Stimulated activated CD8-positive, alpha-beta memory T cell treated with anti-CD3 and anti-CD28 coated beads, Interleukin-4, amount 100 ng/mL, for 1 hour (primary cell): Measurements from ENCODE around the gene LEPR.

Experiments
- DNase-seq, 2 donors: peaks; one replicate each; pipeline ENCODE4 v3.0.0-alpha.2; 2020; ENCODE audit warnings: low read depth in 2 of 2, low spot score in 1 of 2

Gene LEPR

DNA sequence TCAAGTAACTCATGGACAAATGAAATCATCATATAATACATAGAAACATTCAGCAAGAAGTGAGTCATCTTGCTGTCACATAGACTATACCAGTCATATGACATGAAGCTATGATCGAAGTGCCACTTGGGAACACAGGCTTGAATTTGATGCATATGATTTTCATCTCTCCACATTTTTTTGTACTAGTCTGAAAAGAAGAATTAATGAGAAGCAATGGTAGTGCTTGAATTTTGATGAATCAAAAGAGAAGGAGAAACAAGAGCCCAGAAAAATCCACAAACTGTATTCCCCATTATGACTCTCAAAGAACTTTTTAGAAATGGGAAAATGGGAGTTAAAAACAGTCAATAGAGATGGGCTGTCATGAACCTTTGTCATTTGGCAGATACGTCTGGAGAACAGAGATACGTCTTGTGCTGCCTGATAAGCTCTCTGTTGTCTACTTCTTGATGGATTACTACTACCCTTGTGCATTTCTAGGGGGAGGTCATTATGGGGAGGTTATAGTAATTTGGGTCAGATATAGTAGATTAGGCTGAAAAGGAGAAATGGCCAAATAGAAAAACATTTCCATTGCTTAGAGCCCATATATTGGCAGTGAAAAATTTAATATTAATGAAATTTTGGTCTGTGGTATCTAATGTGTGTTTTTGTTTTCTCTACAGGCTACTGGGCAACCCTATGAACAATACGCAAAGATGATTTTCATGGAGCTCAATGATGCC is 8.0 kb upstream of the LEPR start:
- no peak for DNase-seq

DNA sequence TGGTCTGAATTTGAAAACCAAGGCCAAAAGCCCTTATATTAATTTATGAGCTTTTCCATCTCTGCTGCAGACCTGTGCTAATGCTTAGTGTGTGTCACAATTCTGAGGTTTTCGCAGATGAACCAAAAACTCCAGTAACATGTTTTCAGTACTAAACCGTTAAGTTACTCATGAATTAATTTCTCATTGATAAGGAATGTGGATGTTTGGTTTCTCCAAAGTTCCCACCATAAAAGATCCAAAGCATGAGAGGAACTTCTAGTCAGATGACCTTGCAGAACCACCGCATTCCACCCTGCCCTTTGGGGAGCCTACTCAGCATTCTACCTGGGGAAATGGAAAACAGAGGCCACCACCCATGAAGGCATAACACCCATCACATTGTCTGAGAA is 7.5 kb upstream of the LEPR start:
- no peak for DNase-seq

DNA sequence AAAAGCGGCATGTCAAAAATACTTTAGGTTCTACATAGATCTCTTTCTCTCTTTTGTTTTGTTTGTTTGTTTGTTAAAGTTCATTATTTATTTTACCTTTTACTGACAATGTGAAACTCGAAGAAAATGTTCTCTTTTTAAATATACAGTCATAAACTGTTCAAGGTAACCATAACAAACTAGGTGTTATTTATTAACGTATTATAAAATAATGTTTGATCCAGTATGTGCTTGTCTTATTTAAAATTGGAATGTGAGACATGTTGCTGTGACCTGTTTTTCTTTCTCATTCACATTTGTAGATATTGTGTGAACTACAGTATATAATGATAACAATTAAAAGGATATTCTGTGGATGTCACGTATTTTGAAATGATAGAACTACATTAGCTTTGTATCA is 5.9 kb upstream of the LEPR start:
- DNase-seq: no peak

DNA sequence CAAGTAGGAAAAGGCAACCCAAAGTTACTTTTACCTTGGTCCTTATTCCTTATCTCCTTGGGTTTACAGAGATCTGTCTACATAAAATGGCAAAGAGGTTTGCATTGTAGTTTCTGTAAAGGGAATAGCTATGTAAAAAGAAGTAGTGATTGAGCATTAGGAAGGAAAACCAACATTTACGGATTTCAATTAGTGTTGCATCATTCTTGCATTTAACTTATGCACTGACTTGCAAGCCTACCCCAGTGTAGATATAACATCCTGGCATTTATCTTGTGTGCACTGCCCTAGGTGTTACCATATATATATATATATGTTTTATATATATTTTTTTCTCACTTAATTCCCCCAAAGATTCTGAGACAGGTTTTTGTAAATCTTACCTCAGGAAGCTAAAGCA is 3.7 kb upstream of the LEPR start:
- no peak for DNase-seq

DNA sequence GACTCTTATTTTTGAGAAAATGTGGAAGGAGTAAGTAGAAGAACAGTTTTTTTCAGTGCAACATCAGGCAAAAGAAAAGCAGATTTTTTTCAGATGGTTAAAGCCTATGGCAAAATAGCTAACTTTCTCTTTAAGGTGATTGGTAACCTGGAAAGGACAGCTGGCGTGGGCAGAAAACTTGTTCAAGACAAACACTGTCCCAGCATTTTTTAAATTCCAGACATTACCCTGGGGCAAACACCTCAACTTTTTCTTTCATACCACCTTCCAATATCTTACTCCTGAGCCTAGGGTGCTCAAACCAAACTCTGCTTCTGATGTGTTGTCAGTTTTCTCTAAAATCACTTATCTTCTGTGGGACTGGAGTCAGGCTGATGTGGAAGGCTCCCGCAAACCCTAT is 2.7 kb upstream of the LEPR start:
- DNase-seq: no peak

DNA sequence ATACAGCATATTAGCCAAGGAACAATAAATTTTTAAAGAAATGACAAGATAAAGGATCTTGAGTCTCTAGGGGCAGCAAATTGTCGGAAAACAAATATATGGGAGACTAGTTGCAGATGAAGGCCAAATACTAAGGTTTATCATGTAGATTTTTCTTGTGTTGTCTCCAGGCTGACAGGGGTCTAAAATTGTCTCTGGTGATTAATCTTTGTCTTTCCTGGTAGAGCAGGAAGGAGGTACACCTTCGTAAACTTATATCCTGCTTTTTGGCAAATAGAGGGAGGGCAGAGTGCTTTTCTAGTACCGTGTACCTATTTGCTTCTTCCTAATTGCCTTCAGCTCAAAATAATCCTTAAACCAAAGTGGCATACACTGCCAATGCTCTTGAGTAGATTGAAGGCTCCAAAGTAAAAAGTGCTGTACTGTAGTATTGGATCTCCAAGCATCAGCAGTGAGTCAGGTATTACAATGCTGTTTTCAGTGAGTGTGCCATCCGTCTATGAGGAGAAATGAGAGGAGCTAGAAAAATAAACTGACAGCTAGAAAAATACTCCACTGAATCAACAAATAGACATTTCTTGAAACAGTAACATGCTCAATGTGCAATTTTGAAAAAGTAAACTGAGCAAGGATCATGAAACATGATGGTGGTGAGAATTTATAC is 1.8 kb upstream of the LEPR start:
- DNase-seq: no peak

DNA sequence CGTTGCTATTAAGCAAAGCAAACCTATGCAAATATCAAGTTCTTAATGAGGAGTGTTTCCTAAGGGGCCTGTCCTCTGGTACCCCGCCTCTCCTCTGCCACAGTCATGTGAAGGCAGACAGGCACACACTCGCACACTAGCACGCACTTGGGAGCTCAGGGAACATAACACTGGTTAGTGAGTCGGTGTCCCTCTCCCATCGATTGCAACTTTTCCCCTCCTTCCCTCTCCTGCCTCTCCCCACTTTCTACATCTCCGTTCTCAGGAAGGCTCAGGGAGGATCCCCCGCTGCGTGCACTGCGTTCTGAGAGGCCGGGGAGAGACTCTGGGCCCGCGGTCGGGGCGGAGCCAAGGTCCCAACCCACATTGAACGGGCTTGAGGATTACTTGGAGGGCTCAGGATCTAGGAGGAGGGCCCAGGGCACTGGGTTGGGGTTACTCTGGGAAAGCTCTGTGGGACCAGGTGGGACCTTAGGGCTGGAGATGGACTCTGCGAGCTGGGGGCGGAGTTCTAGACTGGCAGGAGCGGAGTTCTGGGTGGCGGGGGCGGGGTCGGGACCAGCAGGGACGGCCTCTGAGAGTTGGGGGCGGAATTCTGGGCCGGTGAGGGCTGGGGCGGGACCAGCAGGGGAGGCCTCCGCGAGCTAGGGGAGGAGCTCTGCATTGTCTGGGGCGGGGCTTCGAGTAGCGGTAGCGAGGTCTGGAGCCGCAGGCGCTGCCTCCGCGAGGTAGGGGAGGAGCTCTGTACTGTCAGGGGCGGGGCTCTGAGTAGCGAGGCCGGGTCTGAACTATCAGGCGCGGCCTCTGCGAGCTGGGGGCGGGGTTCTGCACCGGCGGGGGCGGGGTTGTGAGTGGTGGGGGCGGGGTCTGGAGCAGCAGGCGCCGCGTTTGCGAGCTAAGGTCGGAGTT is 533 bp upstream of the LEPR start:
- DNase-seq: peak; percentile 89 to 96

DNA sequence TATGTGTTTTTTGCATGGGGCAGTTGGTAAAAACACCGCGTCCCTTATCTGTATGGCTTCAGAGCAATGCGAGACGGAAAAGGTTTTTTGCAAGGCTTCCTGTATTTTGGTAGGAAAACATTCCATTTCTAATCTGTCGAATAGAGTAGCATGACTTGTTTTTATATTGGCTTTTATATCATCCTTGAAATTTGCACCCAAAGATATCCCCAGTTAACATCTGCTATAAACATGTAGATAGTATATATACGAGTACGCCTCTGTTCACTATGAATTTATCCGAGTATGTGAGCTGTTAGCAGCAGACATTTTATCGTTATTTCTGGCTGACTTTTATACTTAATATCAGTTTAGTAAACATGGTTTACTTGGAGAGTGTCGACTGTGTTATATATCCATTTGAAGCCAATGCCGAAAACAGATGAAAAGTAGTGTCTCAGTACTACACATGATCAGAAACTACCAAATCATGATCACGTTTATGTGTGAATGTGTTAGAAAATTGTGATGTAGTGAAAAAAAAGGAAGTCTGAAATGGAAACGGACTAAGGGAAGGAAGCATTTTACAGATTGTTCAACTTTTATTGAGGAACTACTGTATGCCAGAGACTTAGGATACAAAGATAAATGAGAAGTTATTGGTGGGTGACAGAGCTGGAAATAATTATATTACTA is 1.0 kb downstream of the LEPR start:
- no peak for DNase-seq

DNA sequence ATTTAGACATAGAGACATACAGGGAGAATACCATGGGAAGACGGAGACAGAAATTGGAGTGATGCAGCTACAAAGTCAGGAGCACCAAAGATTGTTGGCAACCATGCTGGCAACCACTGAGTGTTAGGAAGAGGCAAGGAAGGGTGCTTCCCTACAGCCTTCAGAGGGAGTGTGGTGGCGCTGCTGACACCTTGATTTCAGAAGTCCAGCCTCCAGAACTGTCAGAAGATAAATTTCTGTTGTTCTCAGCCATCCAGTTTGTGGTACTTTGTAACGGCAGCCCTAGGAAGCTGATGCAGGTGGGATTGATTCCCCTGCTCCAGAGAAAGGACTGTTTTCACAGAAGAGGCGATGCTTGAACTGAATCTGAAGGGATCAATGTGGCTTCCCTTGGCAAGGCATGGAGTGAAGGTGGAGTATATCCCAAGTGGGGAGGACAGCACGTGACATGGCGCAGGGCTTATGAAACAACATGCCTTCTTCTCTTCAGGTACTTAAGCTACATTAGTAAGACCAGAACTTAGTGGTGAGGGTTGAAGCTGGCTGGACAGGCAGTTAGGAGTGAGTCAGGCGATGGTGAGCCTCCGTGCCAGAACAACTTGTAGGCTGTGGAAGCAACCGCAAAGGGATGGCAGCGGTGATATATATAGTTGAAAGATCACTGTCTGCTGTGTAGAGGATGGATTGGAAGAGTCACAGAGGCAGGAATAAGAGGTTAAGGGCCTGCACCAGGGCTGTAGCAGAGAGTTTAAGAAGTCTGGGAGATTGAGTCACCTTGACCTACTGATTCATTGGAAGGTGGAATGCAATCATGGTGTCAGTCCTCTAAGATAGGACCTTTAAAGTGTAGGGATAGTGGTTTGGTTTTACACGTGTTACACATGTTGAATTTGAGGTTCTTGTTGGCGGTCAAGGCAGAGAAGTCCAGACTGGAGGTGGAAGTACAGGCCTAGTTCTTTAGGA is 2.1 kb downstream of the LEPR start:
- DNase-seq: no peak

DNA sequence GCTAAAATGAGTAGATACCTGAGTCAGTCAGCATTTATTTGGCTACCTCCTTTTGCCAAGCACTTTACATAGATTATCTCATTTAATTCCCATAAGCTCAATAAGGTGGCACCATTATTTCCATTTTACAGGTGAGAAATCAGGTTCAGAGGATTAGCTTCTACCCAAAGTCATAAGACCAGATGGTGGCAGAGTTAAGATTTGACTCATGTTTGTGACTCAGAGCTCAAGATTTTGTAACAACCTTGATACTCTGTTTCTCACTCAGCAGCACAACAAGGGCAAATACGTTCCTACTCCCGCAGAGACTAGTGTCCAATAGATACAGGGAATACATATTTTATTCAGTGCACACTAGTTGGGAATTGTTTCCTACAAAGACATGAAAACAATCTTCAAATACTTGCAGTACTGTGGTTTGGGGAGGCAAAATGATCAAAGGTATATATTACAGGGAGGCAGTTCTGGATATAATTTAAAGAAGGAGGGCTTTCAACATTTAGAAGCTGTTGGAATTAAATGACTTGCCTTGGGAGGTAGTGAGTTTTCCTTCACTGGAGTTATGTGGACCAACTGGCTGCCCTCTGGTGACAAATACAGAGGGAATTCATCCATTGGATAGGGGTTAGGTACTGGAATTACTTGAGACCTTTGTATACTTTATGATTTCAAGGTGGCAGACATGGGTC is 3.6 kb downstream of the LEPR start:
- DNase-seq: no peak

DNA sequence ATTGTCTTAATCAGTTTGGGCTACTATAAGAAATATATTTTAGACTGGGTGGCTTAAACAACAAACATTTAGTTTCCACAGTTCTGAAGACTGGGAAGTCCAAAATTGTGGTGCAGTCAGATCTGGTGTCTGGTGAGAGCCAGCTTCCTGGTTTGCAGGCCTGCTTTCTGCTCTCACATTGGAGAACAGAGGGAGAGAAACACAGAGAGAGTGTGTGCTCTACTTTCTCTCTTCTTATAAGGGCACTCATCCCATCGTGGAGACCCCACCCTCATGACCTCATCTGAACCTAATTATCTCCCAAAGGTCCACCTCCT is 4.1 kb downstream of the LEPR start:
- no peak for DNase-seq

DNA sequence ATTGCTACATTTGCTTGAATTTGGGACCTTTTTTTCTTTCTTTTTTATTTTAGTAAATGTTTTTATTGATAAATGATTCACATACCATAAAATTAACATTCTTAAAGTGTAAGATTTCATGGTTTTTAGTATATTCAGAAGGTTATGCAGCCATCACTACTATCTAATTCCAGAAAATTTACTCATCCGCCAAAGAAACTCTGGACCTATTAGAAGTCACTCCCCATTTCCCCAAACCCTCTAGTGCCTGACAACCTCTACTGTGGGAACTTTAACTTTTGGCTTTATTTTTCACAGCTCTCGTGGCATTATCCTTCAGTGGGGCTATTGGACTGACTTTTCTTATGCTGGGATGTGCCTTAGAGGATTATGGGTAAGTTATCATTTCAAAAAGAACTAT is 4.5 kb downstream of the LEPR start:
- DNase-seq: no peak

DNA sequence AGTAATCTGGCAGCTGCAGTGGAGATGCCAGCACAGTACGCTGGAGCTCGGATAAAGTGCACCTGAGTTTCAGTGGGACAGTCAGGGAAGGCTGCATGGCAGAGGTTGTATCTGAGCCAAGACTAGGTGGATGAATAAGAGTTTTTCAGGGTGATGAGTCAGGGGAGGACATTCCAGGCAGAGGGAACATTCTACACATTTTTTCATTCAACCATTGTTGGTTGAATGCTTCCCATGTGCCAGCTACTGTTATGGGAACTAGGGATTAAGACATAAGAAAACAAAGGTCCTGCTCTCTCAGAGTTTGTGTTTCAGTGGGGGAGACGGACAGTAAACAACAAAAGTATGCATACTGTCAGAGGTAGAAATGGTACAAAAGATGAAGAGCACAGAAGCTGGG is 5.2 kb downstream of the LEPR start:
- DNase-seq: no peak

DNA sequence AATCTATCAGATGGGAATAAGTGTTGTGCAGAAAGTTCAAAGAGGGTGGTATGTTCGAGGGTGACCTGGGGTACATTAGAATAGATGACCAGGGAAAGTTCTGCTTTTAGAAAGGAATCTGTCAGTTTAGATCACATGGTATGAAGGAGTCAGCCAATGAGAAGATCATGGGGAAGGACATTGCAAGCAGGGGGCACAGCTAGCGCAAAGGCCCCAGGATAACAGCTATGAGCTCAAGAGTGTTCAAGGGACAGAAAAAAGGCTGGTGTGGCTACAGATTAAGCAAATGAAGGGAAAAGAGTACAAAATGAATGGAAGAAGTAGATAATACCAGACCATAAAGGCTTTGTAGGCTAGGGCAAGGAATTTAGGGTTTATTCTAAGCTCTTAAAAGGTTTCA is 8.6 kb downstream of the LEPR start:
- no peak for DNase-seq

DNA sequence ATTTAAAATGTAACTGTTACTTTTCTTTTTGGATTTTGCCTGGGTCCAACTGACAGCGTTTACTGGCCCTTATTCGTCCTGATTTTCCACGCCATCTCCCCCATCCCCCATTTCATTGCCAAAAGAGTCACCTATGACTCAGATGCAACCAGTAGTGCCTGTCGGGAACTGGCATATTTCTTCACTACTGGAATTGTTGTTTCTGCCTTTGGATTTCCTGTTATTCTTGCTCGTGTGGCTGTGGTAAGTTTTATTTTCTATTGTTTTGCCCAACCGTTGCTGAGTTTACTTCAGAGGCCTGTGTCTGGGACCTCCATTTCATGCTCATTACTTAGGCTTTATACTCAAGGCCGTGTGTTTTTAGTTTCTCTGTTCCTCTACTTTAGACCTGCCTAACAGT is 9.3 kb downstream of the LEPR start:
- no peak for DNase-seq

DNA sequence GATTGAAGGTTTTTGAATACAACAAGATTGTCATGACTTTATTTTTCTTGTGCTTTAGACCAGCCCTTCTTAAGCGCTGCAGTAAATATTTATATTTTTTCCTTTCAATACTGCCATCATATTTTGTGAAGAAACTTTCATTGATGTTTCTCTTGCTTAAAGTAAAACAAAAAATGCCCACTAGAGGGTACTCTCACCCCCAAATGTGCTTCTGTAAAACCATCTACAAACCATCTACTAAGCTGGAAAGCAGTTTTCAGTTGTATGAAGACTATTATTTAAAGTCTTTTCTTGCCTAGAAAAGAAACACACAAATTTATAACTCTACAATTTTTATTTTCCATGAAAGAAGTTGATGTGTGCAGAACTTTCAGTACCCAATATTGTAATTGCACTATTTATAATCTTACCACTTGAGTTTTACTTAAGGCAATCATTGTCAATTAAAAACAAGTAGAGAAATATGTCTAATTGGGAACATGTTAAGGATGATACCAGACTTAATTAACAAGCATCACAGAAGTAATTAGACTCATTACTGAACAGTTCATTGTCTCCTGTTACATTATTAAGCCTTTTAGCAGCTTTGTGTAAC is 10.7 kb downstream of the LEPR start:
- no peak for DNase-seq

DNA sequence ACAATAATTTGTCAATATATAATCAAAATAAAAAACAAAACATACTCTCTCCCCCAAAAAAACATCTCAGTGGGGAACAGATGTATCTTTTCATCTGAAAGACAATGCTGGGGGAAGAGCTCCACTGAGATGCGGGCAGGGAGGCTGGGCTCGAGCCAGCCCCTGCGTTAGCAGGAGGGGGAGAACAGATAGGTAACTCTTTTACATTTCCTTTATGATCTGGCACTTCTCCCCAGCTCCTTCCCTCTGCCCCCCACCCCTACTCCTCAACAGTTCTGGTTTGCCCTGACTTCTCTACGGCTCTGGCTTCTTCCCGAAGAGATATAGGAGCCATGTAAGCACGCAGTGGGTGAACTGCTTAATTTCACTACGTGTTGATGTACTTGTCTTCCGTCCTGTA is 12.4 kb downstream of the LEPR start:
- no peak for DNase-seq

DNA sequence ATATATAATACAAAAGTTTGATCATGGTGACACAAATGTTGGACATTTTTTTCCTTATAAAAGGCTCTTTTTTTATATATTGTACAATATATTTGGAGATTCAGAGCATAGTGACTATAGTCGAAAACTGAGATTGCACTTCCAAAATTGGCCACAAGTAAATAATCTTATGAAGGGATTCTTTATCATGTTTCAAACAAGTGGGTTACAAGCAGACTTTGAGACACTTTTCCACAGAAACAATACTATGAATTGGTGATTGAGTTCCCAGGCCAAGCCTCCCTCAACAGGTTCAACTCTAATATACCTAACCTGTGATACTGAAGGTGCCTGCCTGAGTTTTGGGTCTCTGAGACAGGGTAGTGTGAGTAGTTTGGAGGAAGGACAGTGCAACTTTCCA is 13.8 kb downstream of the LEPR start:
- no peak for DNase-seq

DNA sequence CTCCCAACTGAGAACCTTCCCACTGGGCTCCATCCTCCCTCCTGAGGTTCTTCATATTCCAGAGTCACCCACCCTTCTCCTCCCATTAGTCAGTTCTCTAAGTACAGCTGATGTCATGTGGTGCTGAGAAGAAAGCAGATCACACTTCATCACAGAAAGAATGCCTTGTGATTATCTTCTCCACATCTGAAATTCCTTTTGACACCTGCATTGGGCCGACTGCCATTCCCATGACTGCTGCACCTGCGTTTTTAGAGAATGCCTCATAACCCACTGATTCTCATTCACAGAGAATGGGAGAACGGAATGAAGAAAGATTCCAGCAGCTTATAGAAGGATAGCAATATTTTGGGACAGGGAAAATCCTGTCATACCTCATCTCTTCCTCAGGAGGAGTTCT is 14.3 kb downstream of the LEPR start:
- no peak for DNase-seq

DNA sequence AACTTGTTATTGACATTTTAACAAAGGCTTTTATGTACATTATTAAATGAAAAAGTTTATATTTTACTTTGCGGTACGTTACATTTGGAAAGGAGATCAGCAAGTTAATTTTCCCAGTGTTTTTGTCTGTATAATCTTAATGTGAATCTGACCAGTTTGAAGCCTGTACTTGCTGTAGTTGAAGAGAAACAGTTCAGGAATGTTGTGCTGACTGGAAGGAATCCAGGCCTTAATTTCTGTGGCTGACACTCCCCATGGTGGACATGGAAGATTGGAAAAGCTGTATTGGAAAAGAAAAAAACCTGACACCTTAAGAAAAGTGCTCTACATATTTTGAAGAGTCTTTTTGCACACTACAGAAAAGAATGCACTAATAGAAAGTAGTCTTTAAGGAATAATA is 15.5 kb downstream of the LEPR start:
- no peak for DNase-seq
